NT2/D1 (cell line): ENCODE measurements around the gene CIB2.

Source experiments
- SUZ12 ChIP-seq: IDR thresholded peaks from 2 replicates; pipeline ENCODE4 v1.6.1; 2011; ENCODE audit not compliant: insufficient read length, insufficient read depth; ENCODE audit errors: extremely low read depth
- ZNF274 ChIP-seq: IDR thresholded peaks from 2 replicates; pipeline ENCODE4 v1.6.1; 2011; ENCODE audit warnings: mild to moderate bottlenecking, low read depth, low read length

GRCh38 chr15:78149805-78150751, 18.8 kb upstream of the CIB2 start:
- TF ChIP-seq ZNF274: no peak
- no peak for TF ChIP-seq SUZ12
